H9 (cell line): ENCODE measurements around the gene DCAF7. TPM values are rescaled to one million over a fixed set of nuclear protein-coding genes. Genes with fewer than 3 reads are reported as not detected.

Experiments used
- DNase-seq: peaks from one replicate; pipeline ENCODE4 v3.0.0-alpha.2; 2017
- H2AFZ ChIP-seq: one replicate; pipeline ENCODE4 v1.6.1; 2013; ENCODE audit warnings: mild to moderate bottlenecking, low read length, control low read depth, moderate library complexity
- H2AK5ac ChIP-seq: 2 replicates; pipeline ENCODE4 v1.6.1; 2013; ENCODE audit warnings: low read length, control low read depth, mixed read lengths; ENCODE audit not compliant: insufficient read length
- H2BK120ac ChIP-seq: one replicate; pipeline ENCODE4 v1.6.1; 2013; ENCODE audit warnings: low read depth, mild to moderate bottlenecking, low read length, control low read depth, inconsistent platforms; ENCODE audit not compliant: poor library complexity, severe bottlenecking
- H2BK12ac ChIP-seq: 2 replicates; pipeline ENCODE4 v1.6.1; 2013; ENCODE audit warnings: low read length, control low read depth, mixed read lengths, low read depth; ENCODE audit not compliant: insufficient read length
- H2BK15ac ChIP-seq: 2 replicates; pipeline ENCODE4 v1.6.1; 2013; ENCODE audit warnings: low read depth, low read length, control low read depth
- H2BK20ac ChIP-seq: one replicate; pipeline ENCODE4 v1.6.1; 2013; ENCODE audit warnings: low read depth, mild to moderate bottlenecking, low read length, control low read depth, inconsistent platforms; ENCODE audit not compliant: poor library complexity, severe bottlenecking
- H2BK5ac ChIP-seq: 2 replicates; pipeline ENCODE4 v1.6.1; 2013; ENCODE audit warnings: low read length, control low read depth, mixed read lengths; ENCODE audit not compliant: insufficient read length
- H3K14ac ChIP-seq: 2 replicates; pipeline ENCODE4 v1.6.1; 2013; ENCODE audit warnings: low read length, control low read depth; ENCODE audit not compliant: insufficient read depth
- H3K18ac ChIP-seq: 2 replicates; pipeline ENCODE4 v1.6.1; 2013; ENCODE audit warnings: low read depth, mild to moderate bottlenecking, mixed read lengths, low read length, control low read depth; ENCODE audit not compliant: insufficient read length
- H3K23ac ChIP-seq: 2 replicates; pipeline ENCODE4 v1.6.1; 2013; ENCODE audit warnings: low read length, control low read depth, mixed read lengths, low read depth; ENCODE audit not compliant: insufficient read length
- H3K23me2 ChIP-seq: 2 replicates; pipeline ENCODE4 v1.6.1; 2013; ENCODE audit warnings: low read depth, mild to moderate bottlenecking, mixed read lengths, low read length, control low read depth; ENCODE audit not compliant: insufficient read length, poor library complexity, severe bottlenecking
- H3K27ac ChIP-seq: 2 replicates; pipeline ENCODE4 v1.5.1; 2013; ENCODE audit warnings: low read length, control low read depth, mixed read lengths, low read depth; ENCODE audit not compliant: insufficient read length
- H3K27me3 ChIP-seq: 2 replicates; pipeline ENCODE4 v1.6.1; 2013; ENCODE audit warnings: low read length, control low read depth, inconsistent platforms; ENCODE audit not compliant: insufficient read depth
- H3K4ac ChIP-seq: 2 replicates; pipeline ENCODE4 v1.6.1; 2013; ENCODE audit warnings: low read depth, mild to moderate bottlenecking, control low read depth, inconsistent platforms, low read length, moderate library complexity
- H3K4me1 ChIP-seq: 2 replicates; pipeline ENCODE4 v1.6.1; 2013; ENCODE audit warnings: low read length, control low read depth, inconsistent platforms; ENCODE audit not compliant: insufficient read depth
- H3K4me2 ChIP-seq: 2 replicates; pipeline ENCODE4 v1.6.1; 2013; ENCODE audit warnings: low read length, control low read depth, mixed read lengths; ENCODE audit not compliant: insufficient read length, insufficient read depth
- H3K56ac ChIP-seq: 2 replicates; pipeline ENCODE4 v1.6.1; 2013; ENCODE audit warnings: low read depth, mild to moderate bottlenecking, mixed read lengths, low read length, control low read depth; ENCODE audit not compliant: insufficient read length
- H3K79me1 ChIP-seq: 2 replicates; pipeline ENCODE4 v1.6.1; 2013; ENCODE audit warnings: low read depth, mild to moderate bottlenecking, moderate library complexity, low read length, control low read depth, inconsistent platforms; ENCODE audit not compliant: insufficient read depth, poor library complexity, severe bottlenecking
- H3K79me2 ChIP-seq: 2 replicates; pipeline ENCODE4 v1.6.1; 2013; ENCODE audit warnings: low read length, control low read depth, inconsistent platforms; ENCODE audit not compliant: insufficient read depth
- H3K9ac ChIP-seq: 2 replicates; pipeline ENCODE4 v1.6.1; 2013; ENCODE audit warnings: low read length, control low read depth, mixed read lengths; ENCODE audit not compliant: insufficient read length; ENCODE audit errors: extremely low read depth
- H3K9me3 ChIP-seq: one replicate; pipeline ENCODE4 v1.6.1; 2013; ENCODE audit warnings: low read depth, low read length, inconsistent platforms; ENCODE audit not compliant: control insufficient read depth
- H3T11ph ChIP-seq: one replicate; pipeline ENCODE4 v1.6.1; 2013; ENCODE audit warnings: mild to moderate bottlenecking, low read length, control low read depth, inconsistent platforms
- H4K20me1 ChIP-seq: one replicate; pipeline ENCODE4 v1.6.1; 2013; ENCODE audit not compliant: control insufficient read depth, insufficient read length, insufficient read depth
- H4K5ac ChIP-seq: 2 replicates; pipeline ENCODE4 v1.6.1; 2013; ENCODE audit warnings: low read depth, mild to moderate bottlenecking, mixed read lengths, low read length, control low read depth; ENCODE audit not compliant: insufficient read length
- H4K8ac ChIP-seq: replicated peaks from 2 replicates; pipeline ENCODE4 v1.6.1; 2013; ENCODE audit warnings: low read length, control low read depth, mixed read lengths, low read depth; ENCODE audit not compliant: insufficient read length
- H4K91ac ChIP-seq: 2 replicates; pipeline ENCODE4 v1.6.1; 2013; ENCODE audit warnings: low read depth, mild to moderate bottlenecking, moderate library complexity, mixed read lengths, low read length, control low read depth; ENCODE audit not compliant: insufficient read length
- H3K27ac Mint-ChIP-seq, 3 experiments: 2 replicates in 2 of 3; 3 replicates in 1 of 3; pipeline ENCODE4 v1.8.0; 2020 to 2021; ENCODE audit warnings: mixed read lengths in 3 of 3, mild to moderate bottlenecking in 1 of 3, moderate library complexity in 1 of 3
- H3K27me3 Mint-ChIP-seq: 2 replicates; pipeline ENCODE4 v1.8.0; 2021; ENCODE audit warnings: low read depth, mild to moderate bottlenecking, moderate library complexity, mixed read lengths
- H3K36me3 Mint-ChIP-seq, 3 experiments: 2 replicates in 2 of 3; 3 replicates in 1 of 3; pipeline ENCODE4 v1.8.0; 2020 to 2021; ENCODE audit warnings: low read depth in 3 of 3, mixed read lengths in 3 of 3; ENCODE audit not compliant: insufficient read depth in 1 of 3
- H3K4me1 Mint-ChIP-seq, 2 experiments: 2 replicates each; pipeline ENCODE4 v1.8.0; 2020; ENCODE audit warnings: mixed read lengths in 2 of 2
- H3K4me3 Mint-ChIP-seq, 2 experiments: 2 replicates in 1 of 2; 3 replicates in 1 of 2; pipeline ENCODE4 v1.8.0; 2020 to 2021; ENCODE audit warnings: mild to moderate bottlenecking in 2 of 2, mixed read lengths in 2 of 2, moderate library complexity in 1 of 2
- H3K9me3 Mint-ChIP-seq, 2 experiments: 2 replicates in 1 of 2; 3 replicates in 1 of 2; pipeline ENCODE4 v1.8.0; 2020; ENCODE audit warnings: mild to moderate bottlenecking in 2 of 2, mixed read lengths in 2 of 2, moderate library complexity in 1 of 2
- WGBS: extraction: QIAGEN DNeasy Blood & Tissue Kit; methylation state at CpG from one replicate; pipeline ENCODE4 v1.1.7; 2013; ENCODE audit warnings: missing lambda C conversion rate, low lambda C conversion rate, mixed read lengths; ENCODE audit not compliant: insufficient read length; ENCODE audit errors: extremely low coverage; 5-methylcytosine and 5-hydroxymethylcytosine counted together
- total RNA-seq: library from RNA; stranded (reverse); gene quantifications from 2 replicates; pipeline ENCODE4 v1.2.1, GENCODE V29; 2021
- TF ChIP-seq, protein P1 (sequence below): fragments of 200-600 bp; sonication (generic); conservative IDR thresholded peaks from 3 replicates; pipeline ENCODE4 v1.8.0; 2021; ENCODE audit warnings: antibody characterized with exemption, mild to moderate bottlenecking

DCAF7 gene
- total RNA-seq, 1 experiment from 2014 or later = 86.2 TPM

DNA sequence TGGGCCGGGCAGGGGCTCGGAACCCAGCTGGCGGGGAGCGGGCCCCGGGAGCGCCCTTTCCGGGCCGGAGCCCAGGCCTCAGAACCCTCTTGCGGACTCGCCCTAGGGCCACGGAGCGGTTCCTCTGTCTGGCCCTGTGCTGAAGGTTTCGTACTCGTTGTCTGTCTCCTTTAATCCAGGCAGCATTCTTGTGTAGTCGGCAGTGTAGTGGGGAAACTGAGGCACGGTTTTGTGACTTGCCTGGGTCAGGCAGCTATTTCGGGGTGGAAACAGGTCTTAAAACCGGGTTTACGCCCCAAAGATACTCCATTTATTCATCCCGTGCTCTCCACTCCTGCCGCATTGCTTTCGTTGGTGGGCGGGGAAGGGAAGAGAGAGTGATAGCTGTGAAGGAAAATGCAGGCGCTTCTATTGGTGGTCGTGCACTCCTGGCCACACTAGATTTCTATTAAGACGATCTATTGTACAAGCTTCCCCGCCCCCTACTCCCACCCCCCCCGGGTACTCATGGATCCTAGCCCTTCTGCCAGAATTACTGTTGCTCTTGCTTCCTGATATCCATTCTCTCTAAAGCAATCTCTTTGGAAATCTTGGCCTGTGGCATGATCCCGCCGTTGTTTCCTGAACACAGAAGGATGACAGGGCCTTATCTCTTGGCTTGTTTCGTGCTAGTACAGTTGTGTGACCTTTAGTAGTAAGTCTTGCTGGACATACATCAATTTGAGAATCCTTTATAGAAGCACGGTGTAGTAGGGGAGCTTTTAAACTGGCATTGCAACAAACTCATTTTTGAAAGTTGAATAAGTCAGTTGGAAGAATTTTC is 751 bp downstream of the DCAF7 start:
- no peaks in the 10 kb centered on the region for H3K9me3 Mint-ChIP-seq
- Histone ChIP-seq H3K14ac (no peak overlapping the region; the same call in 1 of the 2 replicates), H3K27me3 (no peaks in the 10 kb centered on the region), H3K79me1 (no peaks in the 10 kb centered on the region), H3T11ph (no peak overlapping the region), H2AFZ (no peak overlapping the region), H3K9me3 (no peaks in the 10 kb centered on the region), H3K4ac (no peak overlapping the region), H3K23me2 (peaks cover 9% of the 10 kb centered on the region), H3K56ac (no peak overlapping the region), H4K8ac (no peak overlapping the region), H3K4me1 (no peaks in the 10 kb centered on the region), H2BK120ac (no peak overlapping the region), H2BK12ac (no peak overlapping the region), H3K18ac (no peak overlapping the region), H3K79me2 (peaks cover 27% of the 10 kb centered on the region), H2BK5ac (no peak overlapping the region), H3K27ac (no peak overlapping the region), H2BK20ac (no peak overlapping the region), H4K5ac (no peak overlapping the region), H4K91ac (no peak overlapping the region), H3K9ac (peak overlapping the region; percentile 68), H2BK15ac (no peak overlapping the region), H4K20me1 (no peaks in the 10 kb centered on the region), H3K4me2 (peak overlapping the region; percentile 99), H3K23ac (no peak overlapping the region), H2AK5ac (no peak overlapping the region)
- peaks cover 1% of the 10 kb centered on the region; the same call in 1 of the 2 replicates for H3K27me3 Mint-ChIP-seq
- H3K27ac Mint-ChIP-seq = peak overlapping the region; percentile 95 to 100 (median 98)
- peak overlapping the region; percentile 98 to 99 for H3K4me3 Mint-ChIP-seq
- no CpG with 5 or more reads among the region's 32 CpGs for WGBS
- TF ChIP-seq, protein P1, sequence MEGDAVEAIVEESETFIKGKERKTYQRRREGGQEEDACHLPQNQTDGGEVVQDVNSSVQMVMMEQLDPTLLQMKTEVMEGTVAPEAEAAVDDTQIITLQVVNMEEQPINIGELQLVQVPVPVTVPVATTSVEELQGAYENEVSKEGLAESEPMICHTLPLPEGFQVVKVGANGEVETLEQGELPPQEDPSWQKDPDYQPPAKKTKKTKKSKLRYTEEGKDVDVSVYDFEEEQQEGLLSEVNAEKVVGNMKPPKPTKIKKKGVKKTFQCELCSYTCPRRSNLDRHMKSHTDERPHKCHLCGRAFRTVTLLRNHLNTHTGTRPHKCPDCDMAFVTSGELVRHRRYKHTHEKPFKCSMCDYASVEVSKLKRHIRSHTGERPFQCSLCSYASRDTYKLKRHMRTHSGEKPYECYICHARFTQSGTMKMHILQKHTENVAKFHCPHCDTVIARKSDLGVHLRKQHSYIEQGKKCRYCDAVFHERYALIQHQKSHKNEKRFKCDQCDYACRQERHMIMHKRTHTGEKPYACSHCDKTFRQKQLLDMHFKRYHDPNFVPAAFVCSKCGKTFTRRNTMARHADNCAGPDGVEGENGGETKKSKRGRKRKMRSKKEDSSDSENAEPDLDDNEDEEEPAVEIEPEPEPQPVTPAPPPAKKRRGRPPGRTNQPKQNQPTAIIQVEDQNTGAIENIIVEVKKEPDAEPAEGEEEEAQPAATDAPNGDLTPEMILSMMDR = no peak
- peaks cover 19 to 24% of the 10 kb centered on the region in 2 experiments for H3K4me1 Mint-ChIP-seq
- peak; percentile 69 for DNase-seq
- peaks cover 0 to 9% (median 8%) of the 10 kb centered on the region in 3 experiments; a peak in 5 of 7 replicates for H3K36me3 Mint-ChIP-seq
